DMS53 (cell line): ENCODE measurements around the gene NUDT6.
"Not testable (repeated sequence)": the region's sequence is repeated elsewhere in the genome, so short reads cannot be mapped to it uniquely, and the experiment has no call there.

Experiments
- DNase-seq: peaks from one replicate; lab custom pipeline; 2025; lab: John Stamatoyannopoulos, UW

Gene NUDT6

GRCh38 chr4:122875949-122876348 lies 46.4 kb downstream of the NUDT6 start:
- no peak for DNase-seq

DNA sequence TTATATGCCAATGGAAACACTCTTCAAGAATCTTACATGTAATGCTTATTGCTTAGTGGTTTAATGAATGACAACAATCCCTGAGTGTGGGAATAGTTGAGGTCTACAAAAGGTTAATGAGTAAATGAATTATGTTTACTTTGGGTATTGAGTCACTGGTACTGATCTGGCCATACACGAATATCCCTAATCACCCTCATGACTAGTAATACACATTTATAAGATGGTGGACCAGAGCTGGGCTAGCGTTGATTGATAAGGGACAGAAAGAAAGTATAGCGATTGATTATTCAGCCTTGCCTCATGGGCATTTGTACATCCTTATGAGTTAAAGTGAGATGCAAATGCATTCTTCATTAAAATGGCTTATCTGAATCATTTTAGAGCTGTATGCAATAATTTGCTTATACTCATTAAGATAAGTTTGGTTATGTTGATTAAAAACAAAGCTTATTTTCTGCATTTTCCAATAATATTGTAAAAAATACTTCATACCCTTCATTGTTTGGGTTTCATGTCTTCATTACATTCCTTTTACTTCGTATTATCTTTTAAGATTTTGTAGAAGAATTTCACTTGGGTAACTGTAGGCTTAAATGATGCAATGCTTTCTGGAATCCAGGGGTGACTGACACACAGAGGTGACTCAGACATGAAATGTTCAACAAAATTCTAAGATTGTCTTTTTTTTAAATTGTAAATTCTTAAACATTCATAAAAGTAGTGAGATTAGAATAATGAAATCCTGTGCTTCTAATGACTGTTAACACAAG lies 48.4 kb downstream of the NUDT6 start:
- peak; percentile 18 for DNase-seq

GRCh38 chr4:122873146-122873545 lies 49.3 kb downstream of the NUDT6 start:
- no peak for DNase-seq

- DNase-seq, result not testable (repeated sequence)
Observed at GRCh38 chr4:122868235-122868634, 54.2 kb downstream of the NUDT6 start.

- DNase-seq, result no peak
Observed at GRCh38 chr4:122865425-122865824, 57.0 kb downstream of the NUDT6 start.

DNA sequence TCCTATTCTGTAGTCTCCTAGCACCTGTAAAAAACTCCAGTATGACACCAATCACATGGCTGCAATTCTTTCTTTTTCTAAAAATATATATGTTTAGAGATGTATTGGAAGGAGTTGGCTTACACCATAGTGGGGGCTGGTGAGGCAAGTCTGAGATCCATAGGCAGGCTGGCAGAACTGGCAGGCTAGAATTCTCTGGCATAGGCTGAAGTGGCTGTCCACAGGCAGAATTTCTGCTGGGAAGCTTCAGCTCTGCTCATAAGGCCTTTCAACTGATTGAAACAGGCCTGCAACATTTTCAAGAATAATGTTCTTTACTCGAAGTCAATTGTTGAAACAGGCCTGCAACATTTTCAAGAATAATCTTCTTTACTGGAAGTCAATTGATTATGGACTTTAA lies 58.8 kb downstream of the NUDT6 start:
- DNase-seq, result no peak

GRCh38 chr4:122861172-122861943 lies 61.0 kb downstream of the NUDT6 start:
- no peak for DNase-seq

- no peak for DNase-seq
Observed at GRCh38 chr4:122858705-122859104, 63.7 kb downstream of the NUDT6 start.

DNA sequence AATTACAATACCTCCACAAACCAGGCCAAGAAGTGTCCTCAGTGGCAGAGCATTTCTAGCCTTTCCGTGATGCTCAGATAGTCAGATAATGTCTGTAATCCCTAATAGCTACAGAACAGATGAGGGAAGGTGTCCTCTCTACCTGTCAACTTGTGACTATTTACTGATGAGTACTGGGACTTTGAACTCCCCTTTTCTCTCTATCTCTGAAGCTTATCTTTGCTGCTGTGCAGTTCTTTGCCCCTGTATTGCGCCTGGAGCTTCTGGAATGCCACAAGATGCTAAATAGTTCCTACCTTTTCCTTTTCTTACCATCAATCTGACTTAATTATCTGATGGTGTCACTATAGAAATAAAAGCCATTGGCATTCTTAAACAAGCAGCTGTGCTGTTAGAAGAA lies 65.2 kb downstream of the NUDT6 start:
- DNase-seq, result no peak

DNA sequence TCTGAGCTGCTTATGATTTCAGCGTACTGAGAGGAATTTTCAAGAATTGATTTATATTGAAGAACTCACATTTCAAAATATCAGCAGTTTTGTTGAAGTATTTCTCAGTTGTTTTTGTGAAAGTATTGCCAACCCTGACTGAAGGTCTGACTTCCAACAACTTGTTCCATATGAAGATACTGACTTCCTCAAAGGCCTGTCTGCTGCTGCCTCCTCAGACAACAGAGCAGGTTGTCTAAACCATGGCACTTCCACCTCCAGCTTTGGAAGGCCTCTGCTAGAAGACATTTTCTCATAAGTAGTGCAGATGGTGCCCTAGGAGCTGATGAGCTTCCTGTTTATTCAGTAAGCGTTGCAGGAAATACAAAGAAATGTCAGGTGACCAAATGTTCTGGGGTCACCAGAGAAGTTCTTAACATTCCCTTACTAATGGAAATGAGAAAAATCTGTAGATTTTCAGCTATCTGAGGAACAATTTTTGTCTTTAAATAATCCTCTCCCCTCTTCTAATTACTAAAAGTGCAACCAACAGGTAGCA lies 67.0 kb downstream of the NUDT6 start:
- no peak for DNase-seq

- DNase-seq, result no peak
Observed at GRCh38 chr4:122854447-122855352, 67.7 kb downstream of the NUDT6 start.

DNA sequence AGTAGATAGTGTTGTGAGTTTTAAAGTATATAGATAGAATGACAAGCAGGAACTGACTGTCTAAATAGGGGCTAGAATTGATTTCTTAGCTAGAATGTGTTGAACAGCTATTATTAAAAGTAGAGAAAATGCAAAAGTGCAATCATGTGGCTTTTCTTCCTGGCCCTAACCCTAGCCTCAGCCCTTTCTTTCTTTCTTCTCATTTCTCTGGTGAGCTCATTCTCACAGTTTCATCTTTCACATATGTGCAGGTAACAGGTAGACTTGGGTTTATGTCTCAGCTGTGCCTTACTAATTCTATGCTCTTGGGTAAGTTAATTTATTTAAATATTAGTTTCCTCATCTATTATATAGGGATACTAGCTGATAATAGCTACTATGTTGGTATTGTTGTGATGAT lies 70.8 kb downstream of the NUDT6 start:
- DNase-seq, result no peak

GRCh38 chr4:122849789-122850188 lies 72.6 kb downstream of the NUDT6 start:
- not testable (repeated sequence) for DNase-seq

DNA sequence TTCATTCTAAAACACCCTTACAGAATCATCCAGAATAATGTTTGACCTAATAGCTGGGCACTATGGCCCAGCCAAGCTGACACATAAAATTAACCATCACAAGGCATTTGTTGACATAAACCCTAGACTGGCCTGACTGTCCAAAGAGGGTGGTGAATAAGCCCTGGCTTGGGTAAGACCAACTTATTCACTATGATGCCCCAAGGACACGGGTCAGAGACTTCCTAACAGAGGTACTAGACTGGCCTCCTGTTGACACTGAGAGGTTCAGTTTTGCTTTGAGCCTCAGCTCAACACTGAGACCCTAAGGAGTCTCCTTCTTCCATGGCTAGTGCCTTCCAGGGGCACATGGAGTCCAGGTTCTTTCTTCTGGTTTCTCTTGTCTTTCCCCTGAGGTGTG lies 74.5 kb downstream of the NUDT6 start:
- DNase-seq, result no peak

GRCh38 chr4:122845760-122846159 lies 76.6 kb downstream of the NUDT6 start:
- DNase-seq, result no peak

DNA sequence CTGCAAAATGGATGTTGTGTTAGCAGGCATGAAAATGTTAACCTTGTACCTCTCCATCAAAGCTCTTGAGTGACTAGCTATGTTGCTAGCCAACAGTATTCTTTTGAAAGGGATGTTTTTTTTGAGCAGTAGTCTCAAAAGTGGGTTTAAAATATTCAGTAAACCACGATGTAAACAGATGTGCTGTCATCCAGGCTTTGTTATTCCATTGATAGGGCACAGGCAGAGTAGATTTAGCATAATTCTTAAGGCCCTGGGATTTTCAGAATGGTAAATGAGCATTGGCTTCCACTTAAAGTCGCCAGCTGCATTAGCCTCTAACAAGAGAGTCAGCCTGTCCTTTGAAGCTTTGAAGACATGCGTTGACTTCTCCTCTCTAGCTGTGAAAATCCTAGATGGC lies 77.3 kb downstream of the NUDT6 start:
- no peak for DNase-seq

- DNase-seq, result not testable (repeated sequence)
Observed at GRCh38 chr4:122844391-122844790, 78.0 kb downstream of the NUDT6 start.

GRCh38 chr4:122842984-122843531 lies 79.3 kb downstream of the NUDT6 start:
- no peak for DNase-seq
